Stimulated activated CD8-positive, alpha-beta memory T cell treated with anti-CD3 and anti-CD28 coated beads, Interleukin-15, amount 100 ng/mL, for 1 hour (primary cell): ENCODE measurements around the gene SLC25A22.

Experiments
- DNase-seq: peaks from one replicate; pipeline ENCODE4 v3.0.0-alpha.2; 2020; ENCODE audit warnings: low read depth

The SLC25A22 gene

DNA sequence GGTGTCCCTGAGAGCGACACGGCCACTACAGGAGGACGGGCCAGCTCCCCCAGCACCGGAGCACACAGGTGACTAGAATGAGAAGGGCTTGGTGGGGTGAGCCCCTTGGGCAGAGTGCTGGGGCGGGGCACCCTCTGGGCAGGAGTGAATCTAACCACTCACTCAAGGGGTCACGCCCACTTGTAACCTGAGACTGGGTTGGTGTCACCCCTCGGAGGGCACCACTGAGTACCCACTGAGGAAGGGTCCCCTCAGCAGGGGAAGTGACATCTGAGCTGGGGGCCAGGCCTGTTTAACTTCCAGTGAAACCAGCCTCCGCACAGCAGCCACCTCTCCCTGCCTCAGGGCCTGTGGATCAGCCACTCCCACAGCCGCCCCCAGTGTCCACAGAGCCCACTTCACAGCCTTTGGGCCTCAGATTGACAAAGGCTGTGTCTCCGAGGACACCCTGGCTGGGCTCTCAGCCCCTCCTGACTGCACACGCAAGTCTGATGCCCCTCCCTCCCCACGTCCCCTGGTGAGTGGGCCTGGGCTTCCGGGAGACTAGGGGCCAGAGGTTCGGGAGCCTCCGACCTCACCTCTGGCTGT, 26.4 kb downstream of the SLC25A22 start:
- DNase-seq = no peak

DNA sequence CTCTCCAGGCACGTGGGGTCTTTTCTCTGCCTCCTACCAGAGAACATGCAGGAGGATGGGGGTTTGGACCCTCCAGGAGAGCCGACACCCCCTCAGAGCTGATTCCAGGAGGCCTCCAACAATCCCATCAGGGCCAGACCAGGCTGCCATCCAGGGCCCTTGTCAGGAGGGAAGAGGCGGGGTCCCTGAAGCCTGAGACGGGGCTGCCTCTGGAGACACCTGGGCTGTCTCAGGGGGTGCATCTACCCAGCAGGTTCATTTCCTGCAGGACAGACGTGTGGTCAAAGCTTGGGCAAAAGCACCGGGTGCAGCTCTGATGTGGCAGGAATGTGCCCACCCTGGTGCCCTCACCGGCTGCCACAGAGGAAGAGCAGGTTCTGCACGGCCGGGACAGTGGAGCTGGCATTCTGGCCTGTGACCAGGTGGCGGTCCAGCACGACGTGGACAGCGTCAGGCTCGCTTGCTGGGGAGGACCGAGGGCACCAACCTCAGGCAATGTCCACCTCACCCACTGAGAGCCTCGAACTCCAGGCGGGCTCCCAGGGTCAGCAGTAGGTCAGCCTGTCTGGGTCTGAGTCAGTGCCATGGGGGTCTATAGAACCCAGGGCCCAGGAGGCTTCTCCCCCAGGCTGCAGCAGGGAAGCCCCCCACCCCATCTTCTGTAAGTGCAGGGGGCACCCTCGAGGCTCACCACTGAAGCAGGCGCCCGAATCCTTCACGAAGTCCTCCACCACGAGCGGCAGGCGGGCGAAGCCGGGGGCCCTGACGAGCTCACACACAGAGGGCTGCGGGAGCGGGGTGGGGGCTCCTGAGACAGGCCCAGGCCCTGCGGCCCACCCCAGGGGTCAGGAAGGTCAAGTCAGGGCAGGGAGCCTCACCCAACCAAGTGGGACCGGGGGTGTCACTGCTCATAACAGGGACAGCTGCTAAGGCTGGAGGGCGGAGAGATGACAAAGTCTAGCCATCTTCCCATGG, 27.2 kb downstream of the SLC25A22 start:
- DNase-seq = no peak

DNA sequence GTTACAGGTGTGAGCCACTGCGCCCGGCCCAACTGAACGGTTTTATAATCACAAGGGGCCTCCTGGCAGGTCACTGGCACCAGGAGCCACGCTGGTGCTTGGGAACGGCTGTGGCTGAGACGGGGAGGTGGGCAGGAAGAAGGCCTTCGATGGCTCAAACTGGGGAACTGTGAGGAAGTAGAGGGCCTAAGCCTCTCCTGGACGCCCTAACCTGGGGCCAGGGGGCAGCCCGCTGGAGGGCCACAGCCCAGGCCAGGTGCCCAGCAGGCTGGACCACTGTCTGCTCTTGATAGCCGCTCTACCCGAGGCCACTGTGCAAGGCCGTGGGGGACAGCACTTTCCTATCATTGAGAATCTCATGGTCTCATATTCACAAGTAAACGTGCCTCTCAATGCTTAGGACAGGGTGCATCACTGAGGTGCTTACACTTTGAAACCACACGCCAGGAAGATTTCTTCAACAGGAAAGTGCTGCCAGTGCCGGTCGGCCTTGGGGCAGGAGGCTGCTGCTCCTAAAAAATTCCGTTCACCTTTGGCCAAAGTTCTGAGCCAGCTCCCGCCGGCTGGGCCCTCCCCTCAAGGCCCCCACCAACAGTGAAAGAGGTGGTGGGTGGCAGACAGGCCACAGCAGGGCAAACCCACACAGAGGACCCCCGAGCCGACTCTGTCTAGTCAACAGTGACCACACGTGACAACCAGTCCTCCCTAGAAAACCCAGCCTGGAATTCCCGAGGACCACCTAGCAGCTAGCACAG, 28.0 kb downstream of the SLC25A22 start:
- no peak for DNase-seq

DNA sequence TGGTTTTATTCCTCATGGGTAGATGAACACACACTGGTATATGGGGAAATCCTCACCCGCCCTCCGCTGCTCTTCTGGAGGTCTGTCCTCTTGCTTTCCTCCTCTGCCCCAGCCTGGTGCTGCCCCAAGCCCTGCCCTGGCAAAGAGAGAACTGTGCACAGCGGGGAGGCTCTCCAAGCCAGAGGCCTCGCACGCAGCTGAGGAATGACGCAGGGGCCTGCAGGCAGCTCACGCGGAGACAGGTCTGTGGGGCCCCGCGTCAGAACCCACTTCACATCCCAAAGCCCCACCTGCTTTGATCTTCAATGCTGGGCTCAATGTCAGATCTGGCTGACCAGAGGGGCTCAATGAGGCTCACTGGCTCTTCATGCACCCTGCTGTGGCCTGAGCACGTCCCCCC, 30.8 kb downstream of the SLC25A22 start:
- no peak for DNase-seq

DNA sequence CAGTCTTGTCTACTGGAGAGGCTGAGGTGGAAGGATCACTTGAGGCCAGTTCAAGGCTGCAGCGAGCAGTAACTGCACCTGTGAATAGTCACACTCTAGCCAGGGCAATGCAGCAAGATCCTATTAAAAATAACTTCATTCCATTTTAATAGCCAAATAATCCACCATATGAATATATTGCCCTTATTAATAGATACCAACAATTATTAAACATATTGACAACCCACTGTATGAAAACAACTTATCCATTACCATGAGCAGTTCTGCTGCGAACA, 31.2 kb downstream of the SLC25A22 start:
- no peak for DNase-seq

DNA sequence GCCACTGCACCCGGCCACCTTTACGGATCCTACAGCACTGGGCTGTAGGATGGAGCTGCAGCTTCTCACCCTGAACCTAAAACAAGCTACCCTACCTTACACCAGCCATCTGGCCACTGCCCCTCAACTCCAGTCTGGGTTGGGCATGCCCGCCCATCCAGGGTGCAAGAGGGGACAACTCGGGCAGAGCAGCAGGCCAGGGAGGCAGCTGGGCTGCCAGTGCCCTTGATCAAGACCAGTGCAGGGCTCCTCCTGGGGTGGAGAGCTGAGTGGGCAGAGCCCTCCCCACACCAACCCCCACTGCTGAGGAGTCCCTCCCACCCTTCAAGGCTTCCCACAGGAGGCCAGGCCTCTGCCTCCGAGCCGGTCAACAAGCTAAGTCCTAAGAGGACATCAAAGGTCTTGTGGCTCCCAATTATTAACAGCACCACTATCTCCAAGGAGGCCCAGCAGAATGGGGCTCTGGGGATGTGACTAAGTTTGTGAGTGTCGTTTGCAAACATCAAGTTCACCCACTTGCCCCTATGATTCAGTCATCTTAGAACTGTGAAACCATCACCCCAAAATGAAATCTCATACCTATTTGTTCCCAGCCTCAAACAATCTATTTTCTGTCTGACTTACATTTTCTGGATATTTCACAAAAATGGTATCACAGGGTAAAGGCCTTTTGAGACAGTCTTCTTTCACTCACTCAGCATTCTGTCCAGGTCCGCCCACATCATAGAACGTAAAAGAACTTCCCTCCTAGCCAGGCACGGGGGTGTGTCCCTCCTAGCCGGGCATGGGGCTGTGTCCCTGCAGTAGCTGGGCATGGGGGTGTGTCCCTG, 31.8 kb downstream of the SLC25A22 start:
- DNase-seq = no peak

DNA sequence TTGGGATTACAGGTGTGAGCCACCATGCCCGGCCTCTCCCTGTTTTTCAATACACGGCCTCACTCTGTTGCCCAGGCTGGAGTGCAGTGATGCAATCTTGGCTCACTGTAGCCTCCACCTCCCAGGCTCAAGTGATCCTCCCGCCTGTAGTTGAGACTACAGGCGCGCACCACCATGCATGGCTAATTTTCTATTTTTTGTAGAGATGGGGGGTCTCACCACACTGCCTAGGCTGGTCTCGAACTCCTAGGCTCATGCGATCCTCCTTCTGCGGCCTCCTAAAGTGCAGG, 32.3 kb downstream of the SLC25A22 start:
- DNase-seq = no peak

DNA sequence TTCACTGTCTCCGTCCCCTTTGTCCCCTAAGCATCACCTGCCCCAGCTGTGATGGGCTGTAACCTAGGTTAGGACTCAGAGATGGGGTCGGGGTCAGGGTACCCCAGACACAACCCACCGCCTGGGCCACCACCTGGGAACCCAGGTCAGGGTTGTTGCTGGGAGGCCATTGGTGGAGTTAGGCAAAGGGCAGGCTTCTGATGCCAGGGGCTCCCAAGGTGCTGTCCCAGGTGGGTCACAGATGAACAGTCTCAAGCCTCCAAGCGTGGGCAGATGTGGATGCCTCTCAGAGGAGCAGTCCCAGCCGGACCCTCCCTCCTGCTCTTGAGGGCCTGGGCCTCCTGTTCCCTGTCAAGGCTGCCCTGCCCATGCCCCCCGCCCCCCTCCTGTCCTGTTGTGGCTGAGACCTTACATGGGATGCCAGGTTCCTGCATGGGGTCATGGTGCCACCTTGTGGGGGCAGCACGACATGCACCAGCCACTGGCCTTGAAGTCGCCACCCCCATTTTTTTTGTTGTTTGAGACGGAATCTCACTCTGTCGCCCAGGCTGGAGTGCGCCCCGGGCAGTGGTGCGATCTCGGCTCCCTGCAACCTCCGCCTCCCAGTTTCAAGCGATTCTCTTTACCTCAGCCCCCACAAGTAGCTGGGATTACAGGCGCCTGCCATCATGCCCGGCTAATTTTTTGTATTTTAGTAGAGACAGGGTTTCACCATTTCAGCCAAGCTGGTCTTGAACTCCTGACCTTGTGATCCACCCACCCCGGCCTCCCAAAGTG, 32.9 kb downstream of the SLC25A22 start:
- DNase-seq = peak; percentile 45

DNA sequence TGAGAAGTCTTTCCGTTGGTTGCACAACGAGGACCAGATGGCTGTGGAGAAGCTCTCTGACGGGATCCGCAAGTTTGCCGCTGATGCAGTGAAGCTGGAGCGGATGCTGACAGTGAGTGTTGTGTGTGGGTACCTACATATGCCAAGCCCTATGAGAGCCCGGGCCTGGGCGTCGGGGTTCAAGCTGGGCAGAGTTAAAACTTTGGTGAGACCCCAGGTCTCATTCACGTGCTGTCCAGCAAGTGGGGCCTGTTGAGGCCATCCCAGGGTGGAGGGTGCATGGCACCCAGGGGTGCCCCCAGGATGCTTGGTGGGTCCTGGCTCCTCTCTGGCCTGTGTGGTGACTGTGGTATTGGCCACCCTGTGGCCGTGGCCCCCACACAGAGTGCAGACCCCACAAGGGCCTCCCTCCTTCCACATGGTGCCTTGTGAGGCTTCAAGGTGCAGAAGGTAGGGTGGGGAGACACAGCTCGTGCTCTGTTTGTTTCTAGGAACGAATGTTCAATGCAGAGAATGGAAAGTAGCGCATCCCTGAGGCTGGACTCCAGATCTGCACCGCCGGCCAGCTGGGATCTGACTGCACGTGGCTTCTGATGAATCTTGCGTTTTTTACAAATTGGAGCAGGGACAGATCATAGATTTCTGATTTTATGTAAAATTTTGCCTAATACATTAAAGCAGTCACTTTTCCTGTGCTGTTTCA, 33.6 kb downstream of the SLC25A22 start:
- DNase-seq = no peak

DNA sequence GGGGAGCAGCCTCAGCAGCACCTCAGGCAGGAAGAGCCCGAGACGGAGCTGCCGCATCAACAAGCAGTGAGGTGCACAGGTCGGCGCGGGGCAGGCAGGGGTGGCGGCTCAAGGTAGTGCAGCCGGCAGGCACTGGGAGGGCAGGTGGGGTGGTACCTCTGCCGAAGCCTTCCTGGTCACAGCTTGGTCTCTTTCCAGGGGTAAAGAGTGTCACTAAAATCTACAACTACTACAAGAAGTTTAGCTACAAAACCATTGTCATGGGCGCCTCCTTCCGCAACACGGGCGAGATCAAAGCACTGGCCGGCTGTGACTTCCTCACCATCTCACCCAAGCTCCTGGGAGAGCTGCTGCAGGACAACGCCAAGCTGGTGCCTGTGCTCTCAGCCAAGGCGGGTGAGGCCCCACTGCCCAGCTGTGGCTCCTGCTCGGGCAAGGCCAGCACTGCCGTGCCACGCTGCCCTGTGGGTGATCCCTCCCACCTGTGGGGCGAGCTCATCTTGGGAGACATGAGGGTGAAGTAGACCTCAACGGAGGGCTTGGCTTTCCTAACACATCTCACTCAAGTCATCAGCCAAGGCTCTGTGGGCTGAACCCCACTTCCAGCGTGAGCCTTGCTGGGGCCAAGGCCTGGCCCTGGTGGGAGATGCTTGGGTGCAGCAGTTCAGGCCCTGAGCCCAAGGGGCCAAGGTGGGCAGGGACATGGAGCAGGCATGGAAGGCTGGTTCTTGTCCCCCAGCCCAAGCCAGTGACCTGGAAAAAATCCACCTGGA, 34.3 kb downstream of the SLC25A22 start:
- DNase-seq = no peak

DNA sequence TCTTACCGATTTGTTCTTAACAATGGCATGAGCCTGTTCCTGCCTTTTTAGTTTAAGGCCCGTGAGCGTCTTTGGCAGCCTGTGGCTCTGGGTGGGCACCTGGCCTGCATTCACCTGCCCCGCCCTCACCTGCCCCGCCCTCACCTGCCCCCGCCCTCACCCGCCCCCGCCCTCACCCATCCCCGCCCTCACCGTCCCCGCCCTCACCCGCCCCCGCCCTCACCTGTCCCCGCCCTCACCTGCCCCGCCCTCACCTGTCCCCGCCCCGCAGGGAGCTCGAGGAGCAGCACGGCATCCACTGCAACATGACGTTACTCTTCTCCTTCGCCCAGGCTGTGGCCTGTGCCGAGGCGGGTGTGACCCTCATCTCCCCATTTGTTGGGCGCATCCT, 35.0 kb downstream of the SLC25A22 start:
- no peak for DNase-seq

DNA sequence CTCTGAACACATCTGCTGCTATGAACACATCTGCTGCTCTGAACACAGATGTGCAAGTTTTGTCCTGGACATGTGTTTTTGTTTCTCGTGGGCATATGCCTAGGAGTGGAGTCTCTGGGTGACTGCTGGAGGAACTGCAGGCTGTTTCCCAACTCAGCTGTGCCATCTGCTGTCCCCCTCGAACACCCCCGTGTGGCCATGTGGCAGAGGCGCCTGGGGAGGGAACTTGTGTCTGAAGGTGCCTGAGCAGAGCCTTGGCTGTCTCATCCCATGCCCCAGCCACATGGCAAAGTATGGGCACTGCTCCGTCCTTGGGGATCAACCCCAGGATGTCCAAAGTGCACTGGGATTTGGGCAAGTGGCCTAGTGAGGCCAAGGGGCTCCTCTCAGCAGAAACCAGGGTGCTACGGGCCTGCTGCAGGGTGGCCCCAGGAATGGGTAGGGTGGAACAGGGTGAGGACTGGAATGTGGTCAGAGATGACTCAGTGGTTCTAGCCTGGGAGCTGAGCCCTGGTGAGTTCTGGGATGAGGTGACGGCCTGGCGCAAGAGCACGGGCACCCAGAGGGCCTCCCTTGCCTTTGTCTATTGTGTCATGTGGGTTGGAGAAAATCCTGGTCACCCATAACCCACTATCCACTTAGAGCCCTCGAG, 35.5 kb downstream of the SLC25A22 start:
- DNase-seq = no peak

DNA sequence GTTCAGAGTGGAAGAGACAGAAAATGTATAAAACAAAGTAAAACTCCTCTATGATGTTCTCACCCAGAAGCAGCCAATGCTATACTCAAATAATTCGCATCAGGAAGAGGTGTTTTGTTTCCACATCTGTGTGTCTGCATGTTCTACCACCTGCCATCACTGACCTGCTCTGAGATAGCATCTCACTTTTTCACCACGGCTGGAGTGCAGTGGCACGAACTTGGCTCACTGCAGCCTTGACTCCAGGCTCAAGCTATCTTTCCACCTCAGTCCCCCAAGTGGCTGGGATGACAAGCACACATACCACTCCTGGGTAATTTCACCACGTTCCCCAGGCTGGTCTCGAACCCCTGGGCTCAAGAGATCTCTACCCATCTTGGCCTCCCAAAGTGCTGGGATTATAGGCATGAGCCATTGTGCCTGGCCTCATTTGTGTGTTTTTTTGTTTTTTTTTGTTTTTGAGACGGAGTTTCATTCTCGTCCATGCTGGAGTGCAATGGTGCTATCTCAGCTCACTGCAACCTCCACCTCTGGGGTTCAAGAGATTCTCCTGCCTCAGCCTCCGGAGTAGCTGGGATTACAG, 36.5 kb downstream of the SLC25A22 start:
- DNase-seq = no peak

DNA sequence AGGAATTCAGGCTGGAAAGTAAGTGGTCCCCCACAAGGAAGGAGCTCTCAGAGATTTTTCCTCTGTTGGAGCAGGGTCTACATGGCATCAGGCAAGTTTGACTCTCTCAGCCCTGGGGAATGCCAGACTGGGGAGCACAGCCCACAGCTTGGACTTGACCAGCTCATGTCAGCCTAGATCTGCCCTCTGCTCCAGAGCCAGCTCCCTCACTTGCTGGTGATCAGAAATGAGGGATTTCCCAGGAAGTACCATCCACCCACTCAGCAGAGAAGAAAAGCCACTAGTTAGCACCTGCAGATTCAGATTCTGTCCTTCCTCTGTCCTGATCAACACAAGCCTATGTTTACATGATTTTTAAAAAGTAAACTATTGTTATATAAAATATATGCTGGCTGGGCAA, 37.8 kb downstream of the SLC25A22 start:
- DNase-seq = no peak

DNA sequence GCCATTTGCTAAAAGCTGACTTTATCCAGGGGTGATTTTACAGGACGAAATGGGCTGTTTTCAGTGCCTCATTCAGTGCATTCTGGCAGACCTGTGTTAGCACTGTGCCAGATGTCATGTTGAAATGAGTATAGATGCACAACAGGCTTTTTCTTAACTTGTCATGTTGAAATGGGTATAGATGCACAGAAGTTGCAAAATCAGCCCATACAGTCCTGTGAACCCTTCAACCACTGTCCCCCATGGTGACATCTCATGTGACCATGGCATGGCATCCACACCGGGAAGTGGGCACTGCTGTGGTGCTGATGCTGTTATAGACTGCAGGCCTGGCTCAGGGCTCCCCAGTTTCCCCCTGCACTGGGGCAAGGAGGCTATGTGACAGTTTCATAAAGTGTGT, 48.4 kb downstream of the SLC25A22 start:
- DNase-seq = no peak

DNA sequence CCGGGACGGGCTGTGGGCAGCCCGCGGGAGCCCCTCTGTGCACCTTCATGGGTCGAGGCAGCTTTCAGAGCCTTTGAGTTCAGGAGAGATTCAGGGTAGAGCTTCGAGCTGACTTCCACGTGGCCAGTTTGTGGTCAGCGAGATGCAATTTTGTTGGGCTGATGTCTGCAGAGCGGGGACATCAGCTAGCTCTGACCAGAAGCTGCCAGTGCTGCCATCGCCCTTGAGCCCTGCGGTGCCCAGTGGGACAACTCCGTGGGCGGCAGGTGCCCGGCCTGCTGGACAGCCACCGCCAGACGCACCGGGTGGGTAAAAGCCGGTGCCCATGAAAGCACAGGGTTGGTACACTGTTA, 50.1 kb downstream of the SLC25A22 start:
- DNase-seq = no peak

DNA sequence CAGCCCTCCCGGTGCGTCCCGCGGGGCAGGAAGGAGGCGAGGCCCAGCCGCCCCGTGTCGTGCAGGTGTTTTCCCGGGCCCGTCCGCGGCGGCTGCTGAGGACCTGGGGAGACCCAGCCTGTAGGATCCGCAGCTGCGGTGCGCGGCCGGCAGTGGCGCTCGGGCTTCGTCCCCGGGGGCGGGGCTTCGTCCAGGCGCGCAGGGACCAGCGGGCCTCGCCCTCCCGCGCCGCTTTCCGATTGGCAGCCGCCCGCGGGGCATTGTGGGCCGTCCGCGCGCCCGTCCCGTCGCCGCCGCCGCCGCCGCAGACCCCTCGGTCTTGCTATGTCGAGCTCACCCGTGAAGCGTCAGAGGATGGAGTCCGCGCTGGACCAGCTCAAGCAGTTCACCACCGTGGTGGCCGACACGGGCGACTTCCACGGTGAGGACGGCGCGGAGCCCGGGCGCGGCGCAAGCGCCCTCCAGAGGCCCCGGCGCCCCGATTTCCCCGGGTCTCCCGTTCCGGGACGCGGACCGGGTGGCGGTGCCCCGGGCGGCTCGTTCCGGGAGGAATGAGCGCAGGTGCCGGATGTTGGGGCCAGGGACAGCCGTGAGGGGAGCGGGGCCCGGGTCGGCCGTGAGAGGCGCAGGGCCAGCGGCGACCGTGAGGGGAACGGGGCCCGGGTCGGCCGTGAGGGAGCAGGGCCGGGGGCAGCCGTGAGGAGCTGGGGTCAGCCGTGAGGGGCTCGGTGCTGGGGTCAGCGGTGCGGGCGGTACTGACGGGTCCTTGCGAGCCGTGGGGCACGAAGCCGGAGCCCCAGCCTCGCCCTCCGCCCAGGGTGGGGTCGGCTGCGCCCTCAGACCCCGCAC, 50.7 kb downstream of the SLC25A22 start, which contains the start of gene TALDO1:
TALDO1 (plus strand) TSS at position 307 of the 849 bp plus-strand sequence; CDS start at position 325, 18 bp downstream.
- DNase-seq = peak; percentile 43
